ENCODE data around the gene FOXN3. TPM values are rescaled to one million over a fixed set of nuclear protein-coding genes. Genes with fewer than 3 reads are reported as not detected.
A peak's percentile ranks its signal among the peaks of the same experiment; 100 is the strongest.

The FOXN3 gene
- total and polyA plus RNA-seq, 2 experiments from 2014 or later = 98.9 to 167 TPM

DNA sequence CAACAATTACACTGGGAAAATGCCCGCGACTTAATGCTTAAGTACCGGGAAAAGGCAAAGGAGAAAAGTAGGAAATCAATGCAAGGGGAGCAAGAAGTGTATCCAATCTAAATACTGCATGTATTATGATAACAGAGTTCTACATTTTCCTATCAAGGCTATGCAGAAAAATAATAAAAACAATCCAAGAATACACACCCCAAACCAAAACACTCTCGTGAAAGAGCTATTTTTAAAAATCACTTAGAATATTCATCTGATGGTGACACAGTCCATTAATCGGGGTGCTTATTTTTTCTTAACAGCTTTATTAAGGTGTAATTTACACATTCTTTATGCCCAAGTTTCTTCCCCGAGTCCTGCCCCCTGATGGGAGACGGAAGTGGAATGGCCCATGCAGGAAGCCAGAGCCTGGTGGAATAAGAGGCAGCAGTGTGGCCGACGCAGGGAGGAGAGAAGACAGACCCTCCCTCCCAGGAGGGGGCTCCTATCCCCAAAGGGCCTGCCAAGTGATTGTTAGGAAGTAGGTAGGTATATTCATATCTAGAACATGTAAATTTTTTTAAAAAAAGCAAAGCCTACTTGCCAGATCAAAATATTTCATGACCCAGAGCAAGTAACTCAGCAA is 174.3 kb downstream of the FOXN3 start:
- Histone ChIP-seq H4K20me1 (replicated peaks; ENCODE audit: insufficient read depth) (peaks cover 47% of the 10 kb centered on the region), H3K27me3 (ENCODE audit: insufficient read depth) (no peaks in the 10 kb centered on the region), H3K4me3 (no peak overlapping the region), H3K27ac (ENCODE audit: low read depth) (no peak overlapping the region), H3K36me3 (ENCODE audit: insufficient read depth) (no peaks in the 10 kb centered on the region), H3K4me1 (ENCODE audit: insufficient read depth) (peaks cover 55% of the 10 kb centered on the region), H3K79me2 (replicated peaks; ENCODE audit: insufficient read depth) (peaks cover 96% of the 10 kb centered on the region), H3F3A (replicated peaks; ENCODE audit: low read depth) (0 out of 2 replicates have a peak, but pooled peaks cover 10% of the 10 kb centered on the region), H3K4me2 (peak overlapping the region; percentile 30), H2AFZ (no peak overlapping the region), H3K9me2 (ENCODE audit: insufficient read depth) (no peaks in the 10 kb centered on the region)
- no peak overlapping the region for H3K27ac Mint-ChIP-seq
- peaks cover 6% of the 10 kb centered on the region for H3K27me3 Mint-ChIP-seq (ENCODE audit: insufficient read depth, low read depth, poor library complexity)
- ATAC-seq (peak; percentile 60), DNase-seq (ENCODE audit: low spot score) (peak; percentile 55)
- no peak overlapping the region for H3K4me3 Mint-ChIP-seq
- TF ChIP-seq EZH2 (IDR thresholded peaks at IDR 0.05; ENCODE audit: low read depth, unreplicated experiment) (no peak), CREB1 (CRISPR knock-in tag; IDR thresholded peaks at IDR 0.05; ENCODE audit: low read depth) (no peak)
- TF ChIP-seq, protein P1, sequence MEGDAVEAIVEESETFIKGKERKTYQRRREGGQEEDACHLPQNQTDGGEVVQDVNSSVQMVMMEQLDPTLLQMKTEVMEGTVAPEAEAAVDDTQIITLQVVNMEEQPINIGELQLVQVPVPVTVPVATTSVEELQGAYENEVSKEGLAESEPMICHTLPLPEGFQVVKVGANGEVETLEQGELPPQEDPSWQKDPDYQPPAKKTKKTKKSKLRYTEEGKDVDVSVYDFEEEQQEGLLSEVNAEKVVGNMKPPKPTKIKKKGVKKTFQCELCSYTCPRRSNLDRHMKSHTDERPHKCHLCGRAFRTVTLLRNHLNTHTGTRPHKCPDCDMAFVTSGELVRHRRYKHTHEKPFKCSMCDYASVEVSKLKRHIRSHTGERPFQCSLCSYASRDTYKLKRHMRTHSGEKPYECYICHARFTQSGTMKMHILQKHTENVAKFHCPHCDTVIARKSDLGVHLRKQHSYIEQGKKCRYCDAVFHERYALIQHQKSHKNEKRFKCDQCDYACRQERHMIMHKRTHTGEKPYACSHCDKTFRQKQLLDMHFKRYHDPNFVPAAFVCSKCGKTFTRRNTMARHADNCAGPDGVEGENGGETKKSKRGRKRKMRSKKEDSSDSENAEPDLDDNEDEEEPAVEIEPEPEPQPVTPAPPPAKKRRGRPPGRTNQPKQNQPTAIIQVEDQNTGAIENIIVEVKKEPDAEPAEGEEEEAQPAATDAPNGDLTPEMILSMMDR (conservative IDR thresholded peaks at IDR 0.05; ENCODE audit: low read depth in 2 of 2) = 0 out of 4 replicates have a peak, but pooled peaks of 1 of the 2 experiments have one; percentile 0
- H3K36me3 Mint-ChIP-seq (ENCODE audit: low read depth) = peaks cover 15% of the 10 kb centered on the region; the same call in 2 of the 3 replicates
- peaks cover under 1% of the 10 kb centered on the region; the same call in 2 of the 3 replicates for H3K9me3 Mint-ChIP-seq
- H3K4me1 Mint-ChIP-seq = peaks cover 75% of the 10 kb centered on the region

DNA sequence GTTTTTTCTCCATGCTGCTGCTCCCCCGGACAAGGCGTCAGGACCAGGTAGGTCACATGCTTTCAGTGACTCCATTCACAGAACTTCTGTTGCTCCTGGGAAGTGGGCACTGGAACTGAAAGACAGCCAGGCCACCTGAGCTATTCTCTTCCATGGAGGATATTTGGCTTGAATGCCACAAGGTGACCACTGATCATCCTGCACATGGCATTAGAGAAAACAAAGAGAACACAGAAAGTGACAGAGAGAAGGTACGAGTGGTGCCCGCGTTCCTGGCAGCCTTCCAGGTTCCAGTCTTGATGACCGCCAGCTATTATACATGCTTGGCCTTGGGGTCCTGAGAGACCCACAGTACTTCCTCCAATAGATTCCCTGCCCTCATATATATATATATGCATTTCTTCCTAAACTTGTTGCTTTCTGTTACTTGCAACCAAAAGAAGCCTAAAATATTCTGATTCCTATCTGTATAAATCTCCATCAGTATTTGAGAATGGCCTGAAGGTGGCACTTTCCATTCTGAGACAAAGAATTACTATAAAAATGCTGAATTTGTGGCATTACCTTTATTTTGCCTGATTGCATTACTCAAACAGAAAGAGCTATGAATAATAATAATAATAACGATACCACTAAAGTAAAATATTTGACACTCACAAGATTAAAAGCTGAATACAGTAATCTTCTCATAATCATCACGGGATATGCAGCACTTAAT is 174.9 kb downstream of the FOXN3 start:
- no peak overlapping the region; the same call in 1 of the 2 replicates for H3K27ac Mint-ChIP-seq
- TF ChIP-seq JUNB (IDR thresholded peaks at IDR 0.05; ENCODE audit: unreplicated experiment) (no peak), EZH2phosphoT487 (IDR thresholded peaks at IDR 0.05; ENCODE audit: unreplicated experiment) (no peak), NANOG (IDR thresholded peaks at IDR 0.05; ENCODE audit: borderline replicate concordance) (no peak), STAT1 (IDR thresholded peaks at IDR 0.05; ENCODE audit: unreplicated experiment) (no peak), EZH2 (IDR thresholded peaks at IDR 0.05; ENCODE audit: low read depth, unreplicated experiment) (no peak), CREB1 (CRISPR knock-in tag; IDR thresholded peaks at IDR 0.05; ENCODE audit: low read depth) (no peak)
- TF ChIP-seq, protein P2, sequence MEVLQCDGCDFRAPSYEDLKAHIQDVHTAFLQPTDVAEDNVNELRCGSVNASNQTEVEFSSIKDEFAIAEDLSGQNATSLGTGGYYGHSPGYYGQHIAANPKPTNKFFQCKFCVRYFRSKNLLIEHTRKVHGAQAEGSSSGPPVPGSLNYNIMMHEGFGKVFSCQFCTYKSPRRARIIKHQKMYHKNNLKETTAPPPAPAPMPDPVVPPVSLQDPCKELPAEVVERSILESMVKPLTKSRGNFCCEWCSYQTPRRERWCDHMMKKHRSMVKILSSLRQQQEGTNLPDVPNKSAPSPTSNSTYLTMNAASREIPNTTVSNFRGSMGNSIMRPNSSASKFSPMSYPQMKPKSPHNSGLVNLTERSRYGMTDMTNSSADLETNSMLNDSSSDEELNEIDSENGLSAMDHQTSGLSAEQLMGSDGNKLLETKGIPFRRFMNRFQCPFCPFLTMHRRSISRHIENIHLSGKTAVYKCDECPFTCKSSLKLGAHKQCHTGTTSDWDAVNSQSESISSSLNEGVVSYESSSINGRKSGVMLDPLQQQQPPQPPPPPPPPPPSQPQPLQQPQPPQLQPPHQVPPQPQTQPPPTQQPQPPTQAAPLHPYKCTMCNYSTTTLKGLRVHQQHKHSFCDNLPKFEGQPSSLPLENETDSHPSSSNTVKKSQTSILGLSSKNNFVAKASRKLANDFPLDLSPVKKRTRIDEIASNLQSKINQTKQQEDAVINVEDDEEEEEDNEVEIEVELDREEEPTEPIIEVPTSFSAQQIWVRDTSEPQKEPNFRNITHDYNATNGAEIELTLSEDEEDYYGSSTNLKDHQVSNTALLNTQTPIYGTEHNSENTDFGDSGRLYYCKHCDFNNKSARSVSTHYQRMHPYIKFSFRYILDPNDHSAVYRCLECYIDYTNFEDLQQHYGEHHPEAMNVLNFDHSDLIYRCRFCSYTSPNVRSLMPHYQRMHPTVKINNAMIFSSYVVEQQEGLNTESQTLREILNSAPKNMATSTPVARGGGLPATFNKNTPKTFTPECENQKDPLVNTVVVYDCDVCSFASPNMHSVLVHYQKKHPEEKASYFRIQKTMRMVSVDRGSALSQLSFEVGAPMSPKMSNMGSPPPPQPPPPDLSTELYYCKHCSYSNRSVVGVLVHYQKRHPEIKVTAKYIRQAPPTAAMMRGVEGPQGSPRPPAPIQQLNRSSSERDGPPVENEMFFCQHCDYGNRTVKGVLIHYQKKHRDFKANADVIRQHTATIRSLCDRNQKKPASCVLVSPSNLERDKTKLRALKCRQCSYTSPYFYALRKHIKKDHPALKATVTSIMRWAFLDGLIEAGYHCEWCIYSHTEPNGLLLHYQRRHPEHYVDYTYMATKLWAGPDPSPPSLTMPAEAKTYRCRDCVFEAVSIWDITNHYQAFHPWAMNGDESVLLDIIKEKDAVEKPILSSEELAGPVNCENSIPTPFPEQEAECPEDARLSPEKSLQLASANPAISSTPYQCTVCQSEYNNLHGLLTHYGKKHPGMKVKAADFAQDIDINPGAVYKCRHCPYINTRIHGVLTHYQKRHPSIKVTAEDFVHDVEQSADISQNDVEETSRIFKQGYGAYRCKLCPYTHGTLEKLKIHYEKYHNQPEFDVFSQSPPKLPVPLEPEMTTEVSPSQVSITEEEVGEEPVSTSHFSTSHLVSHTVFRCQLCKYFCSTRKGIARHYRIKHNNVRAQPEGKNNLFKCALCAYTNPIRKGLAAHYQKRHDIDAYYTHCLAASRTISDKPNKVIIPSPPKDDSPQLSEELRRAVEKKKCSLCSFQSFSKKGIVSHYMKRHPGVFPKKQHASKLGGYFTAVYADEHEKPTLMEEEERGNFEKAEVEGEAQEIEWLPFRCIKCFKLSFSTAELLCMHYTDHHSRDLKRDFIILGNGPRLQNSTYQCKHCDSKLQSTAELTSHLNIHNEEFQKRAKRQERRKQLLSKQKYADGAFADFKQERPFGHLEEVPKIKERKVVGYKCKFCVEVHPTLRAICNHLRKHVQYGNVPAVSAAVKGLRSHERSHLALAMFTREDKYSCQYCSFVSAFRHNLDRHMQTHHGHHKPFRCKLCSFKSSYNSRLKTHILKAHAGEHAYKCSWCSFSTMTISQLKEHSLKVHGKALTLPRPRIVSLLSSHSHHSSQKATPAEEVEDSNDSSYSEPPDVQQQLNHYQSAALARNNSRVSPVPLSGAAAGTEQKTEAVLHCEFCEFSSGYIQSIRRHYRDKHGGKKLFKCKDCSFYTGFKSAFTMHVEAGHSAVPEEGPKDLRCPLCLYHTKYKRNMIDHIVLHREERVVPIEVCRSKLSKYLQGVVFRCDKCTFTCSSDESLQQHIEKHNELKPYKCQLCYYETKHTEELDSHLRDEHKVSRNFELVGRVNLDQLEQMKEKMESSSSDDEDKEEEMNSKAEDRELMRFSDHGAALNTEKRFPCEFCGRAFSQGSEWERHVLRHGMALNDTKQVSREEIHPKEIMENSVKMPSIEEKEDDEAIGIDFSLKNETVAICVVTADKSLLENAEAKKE (CRISPR knock-in tag; IDR thresholded peaks at IDR 0.05) = no peak

More for the DNA sequence above, 174.9 kb downstream of the FOXN3 start:
- Histone ChIP-seq H3K36me3 (ENCODE audit: insufficient read depth) (no peaks in the 10 kb centered on the region), H3K27me3 (ENCODE audit: insufficient read depth) (no peaks in the 10 kb centered on the region), H3F3A (replicated peaks; ENCODE audit: low read depth) (0 out of 2 replicates have a peak, but pooled peaks cover 10% of the 10 kb centered on the region), H3K79me2 (replicated peaks; ENCODE audit: insufficient read depth) (peaks cover 96% of the 10 kb centered on the region), H3K4me2 (no peak overlapping the region), H2AFZ (no peak overlapping the region), H4K20me1 (replicated peaks; ENCODE audit: insufficient read depth) (peaks cover 48% of the 10 kb centered on the region), H3K9me2 (ENCODE audit: insufficient read depth) (no peaks in the 10 kb centered on the region), H3K4me1 (ENCODE audit: insufficient read depth) (peaks cover 55% of the 10 kb centered on the region), H3K27ac (ENCODE audit: low read depth) (no peak overlapping the region), H3K4me3 (no peak overlapping the region)
- Mint-ChIP-seq H3K9me3 (peaks cover 4% of the 10 kb centered on the region; the same call in 2 of the 3 replicates), H3K36me3 (ENCODE audit: low read depth) (peaks cover 21% of the 10 kb centered on the region), H3K27me3 (ENCODE audit: insufficient read depth, low read depth, poor library complexity) (peaks cover 7% of the 10 kb centered on the region), H3K4me1 (peaks cover 74% of the 10 kb centered on the region), H3K4me3 (no peak overlapping the region)
- no peak for DNase-seq (ENCODE audit: low spot score)
- ATAC-seq = no peak

Data from GM23338 (cell line).